Astrocyte of the cerebellum (primary cell): ENCODE results near the gene NEUROG1.
"Not testable (repeated sequence)": the region's sequence is repeated elsewhere in the genome, so short reads cannot be mapped to it uniquely, and the experiment has no call there.

Experiments used
- DNase-seq: peaks from one replicate; pipeline ENCODE4 v3.0.0-alpha.2; 2011; ENCODE audit warnings: low read depth
- H3K4me3 ChIP-seq: 2 replicates; pipeline ENCODE4 v1.5.1; 2011; ENCODE audit warnings: mild to moderate bottlenecking, low read depth, low read length, moderate library complexity
- CTCF ChIP-seq: IDR thresholded peaks from 2 replicates; pipeline ENCODE4 v1.5.1; 2012; ENCODE audit warnings: low read length, low read depth, moderate library complexity, mild to moderate bottlenecking; ENCODE audit errors: missing control alignments
- in situ Hi-C: cut with HindIII; loops from 2 replicates; pipeline ENCODE4 v1.10.0; 2017; ENCODE audit warnings: low sequenced_read_pairs

NEUROG1 gene

DNA sequence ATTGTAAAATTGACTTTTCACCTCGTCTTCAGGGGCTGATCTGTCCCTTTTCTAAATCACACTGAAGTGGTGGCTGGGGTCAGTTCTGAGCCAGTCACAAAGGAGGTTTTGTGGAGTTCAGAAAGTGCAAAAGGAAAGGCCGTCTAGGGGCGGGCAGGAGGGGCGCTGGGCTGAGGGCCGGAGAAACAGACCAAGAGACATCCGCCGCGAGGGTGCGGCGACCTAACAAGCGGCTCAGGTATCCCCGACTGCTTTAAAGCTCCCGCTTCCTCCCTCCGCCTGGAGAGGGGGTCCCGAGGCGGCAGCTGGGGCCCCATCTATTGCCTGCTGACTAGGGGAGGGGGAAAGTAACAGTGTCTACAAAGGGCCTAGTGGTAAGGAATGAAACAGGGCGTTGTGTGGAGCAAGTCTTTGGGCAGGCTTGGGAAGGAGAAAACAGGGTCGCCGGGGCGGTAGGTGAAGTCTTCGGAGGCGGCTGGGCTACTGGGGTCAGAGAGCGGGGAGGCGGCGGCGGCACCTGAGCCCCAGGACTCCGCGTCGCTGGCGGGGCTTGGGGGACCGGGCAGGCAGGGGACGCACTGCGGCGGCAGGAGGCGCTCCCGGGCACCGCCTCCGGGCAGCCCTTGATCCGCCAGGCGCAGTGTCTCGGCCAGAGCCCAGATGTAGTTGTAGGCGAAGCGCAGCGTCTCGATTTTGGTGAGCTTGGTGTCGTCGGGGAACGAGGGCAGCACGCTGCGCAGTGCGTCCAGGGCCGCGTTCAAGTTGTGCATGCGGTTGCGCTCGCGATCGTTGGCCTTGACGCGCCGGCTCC is 950 bp downstream of the NEUROG1 start:
- TF ChIP-seq CTCF = no peak
- in situ Hi-C loops = no loop called here
- no peak for DNase-seq
- no peak overlapping the region for H3K4me3 ChIP-seq

GRCh38 chr5:135533794-135534193 is 2.0 kb downstream of the NEUROG1 start:
- DNase-seq = no peak
- TF ChIP-seq CTCF = no peak
- in situ Hi-C loops = no loop called here
- no peak overlapping the region for H3K4me3 ChIP-seq

DNA sequence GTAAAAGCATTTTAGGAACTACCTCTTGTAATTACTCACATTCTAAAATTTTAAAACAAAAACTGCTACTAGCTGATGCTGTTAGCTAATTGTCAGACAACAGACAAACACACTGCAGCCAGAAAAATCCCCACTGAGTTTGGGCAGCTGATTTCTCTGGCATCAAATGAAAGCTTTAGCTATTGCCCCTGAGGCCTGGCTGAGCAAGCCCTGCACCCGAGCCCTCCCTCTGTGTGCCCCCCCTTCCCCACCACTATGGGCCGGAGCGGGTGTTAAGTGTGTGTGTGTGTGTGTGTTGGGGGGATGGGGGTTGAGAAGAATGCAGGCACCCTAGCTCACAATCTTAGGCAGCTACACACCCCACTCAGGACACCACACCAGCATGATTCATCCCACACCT is 2.4 kb downstream of the NEUROG1 start:
- TF ChIP-seq CTCF = no peak
- H3K4me3 ChIP-seq = no peak overlapping the region
- no peak for DNase-seq
- in situ Hi-C loops = no loop called here

- in situ Hi-C loops, DNase-seq, H3K4me3 ChIP-seq: not testable (repeated sequence)
Measured at GRCh38 chr5:135529576-135529975, 6.2 kb downstream of the NEUROG1 start.

GRCh38 chr5:135526924-135527323 is 8.8 kb downstream of the NEUROG1 start:
- DNase-seq = no peak
- in situ Hi-C loops = no loop called here
- TF ChIP-seq CTCF = no peak
- no peak overlapping the region for H3K4me3 ChIP-seq

DNA sequence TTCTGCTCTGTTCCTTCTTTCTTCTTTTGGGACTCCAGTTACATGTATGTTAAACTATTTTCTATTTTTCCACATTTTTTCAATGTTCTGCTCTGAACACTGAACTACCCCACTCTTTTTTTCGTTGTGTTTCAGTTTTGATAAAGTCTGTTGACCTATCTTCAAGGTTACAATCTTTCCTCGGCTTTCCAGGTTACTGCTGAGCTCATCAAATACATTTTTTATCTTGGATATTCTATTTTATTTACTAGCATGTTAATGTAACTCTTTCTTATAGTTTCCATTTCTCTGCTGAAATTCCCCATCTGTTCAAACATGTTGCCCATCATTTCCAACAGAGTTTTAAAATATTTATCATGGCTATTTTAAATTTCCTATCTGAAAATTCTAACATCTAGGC is 13.8 kb downstream of the NEUROG1 start:
- no peak for TF ChIP-seq CTCF
- in situ Hi-C loops = no loop called here
- DNase-seq = no peak
- H3K4me3 ChIP-seq = no peak overlapping the region

DNA sequence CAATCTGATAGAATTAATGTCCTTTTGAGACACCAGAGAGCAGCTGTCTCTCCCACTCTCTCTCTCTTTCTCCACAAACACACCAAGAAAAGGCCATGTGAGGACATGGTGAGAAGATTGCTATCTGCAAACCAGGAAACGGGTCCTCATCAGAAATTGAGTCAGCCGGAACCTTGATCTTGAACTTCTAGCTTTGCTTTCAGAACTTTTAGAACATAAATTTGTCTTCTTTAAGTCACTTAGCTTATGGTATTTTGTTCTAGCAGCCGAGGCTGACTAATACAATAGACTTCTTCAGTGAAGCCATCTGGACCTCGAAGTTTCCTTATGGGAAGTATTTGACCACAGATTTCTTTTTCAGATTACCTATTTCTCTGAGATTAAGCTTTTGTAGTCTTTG is 18.1 kb downstream of the NEUROG1 start:
- DNase-seq = no peak
- in situ Hi-C loops = no loop called here
- H3K4me3 ChIP-seq = no peak overlapping the region
- no peak for TF ChIP-seq CTCF
